ENCODE measurements around the gene GPR158.

Gene GPR158

GRCh38 chr10:25178411-25178810, 3.6 kb downstream of the GPR158 start:
- Histone ChIP-seq H2AK5ac (ENCODE audit: low read length) (no peak overlapping the region), H4K8ac (ENCODE audit: low read depth, low read length) (no peak overlapping the region), H3K4ac (ENCODE audit: low read depth, low read length) (no peak overlapping the region), H2BK5ac (ENCODE audit: low read depth, low read length, poor library complexity) (no peak overlapping the region), H3K9ac (ENCODE audit: low read length) (no peak overlapping the region), H3K18ac (ENCODE audit: low read length) (no peak overlapping the region), H3K79me1 (ENCODE audit: low read length) (no peaks in the 10 kb centered on the region), H3K4me3 (ENCODE audit: low read depth, low read length) (no peak overlapping the region), H3K79me2 (ENCODE audit: control insufficient read depth, insufficient read depth, low read length, poor library complexity) (no peaks in the 10 kb centered on the region), H3K14ac (ENCODE audit: low read length) (no peak overlapping the region), H2BK12ac (ENCODE audit: low read length) (no peak overlapping the region), H4K91ac (ENCODE audit: low read depth, low read length) (no peak overlapping the region), H3K27ac (ENCODE audit: low read depth, low read length) (no peak overlapping the region), H3K4me1 (ENCODE audit: control insufficient read depth in 1 of 2, insufficient read depth in 2 of 2, low read length in 2 of 2) (peaks cover 10 to 18% of the 10 kb centered on the region in 2 experiments), H3K4me2 (ENCODE audit: low read length) (no peak overlapping the region), H3K27me3 (ENCODE audit: insufficient read depth, low read length) (peaks cover 26% of the 10 kb centered on the region), H2AFZ (ENCODE audit: insufficient read depth, low read length, poor library complexity) (no peak overlapping the region), H3K36me3 (ENCODE audit: control insufficient read depth in 1 of 2, insufficient read depth in 2 of 2, low read length in 2 of 2) (no peaks in the 10 kb centered on the region), H3K23ac (ENCODE audit: low read length) (no peak overlapping the region), H4K12ac (ENCODE audit: low read depth, low read length) (no peak overlapping the region), H2BK120ac (ENCODE audit: insufficient read depth, low read length, poor library complexity) (no peak overlapping the region), H3K9me3 (ENCODE audit: insufficient read depth, low read depth, low read length) (peaks cover 4% of the 10 kb centered on the region)
- no peak for DNase-seq

GRCh38 chr10:25180801-25181200, 6.0 kb downstream of the GPR158 start:
- H3K4me2 ChIP-seq (ENCODE audit: low read length) = no peak overlapping the region
- no peak overlapping the region for H3K18ac ChIP-seq (ENCODE audit: low read length)
- no peak overlapping the region for H2BK12ac ChIP-seq (ENCODE audit: low read length)
- no peak overlapping the region for H3K9ac ChIP-seq (ENCODE audit: low read length)
- H2BK120ac ChIP-seq (ENCODE audit: insufficient read depth, low read length, poor library complexity) = no peak overlapping the region
- H3K4me1 ChIP-seq (ENCODE audit: control insufficient read depth in 1 of 2, insufficient read depth in 2 of 2, low read length in 2 of 2) = peaks cover 8% of the 10 kb centered on the region in 2 experiments
- no peak overlapping the region for H4K12ac ChIP-seq (ENCODE audit: low read depth, low read length)
- H2AFZ ChIP-seq (ENCODE audit: insufficient read depth, low read length, poor library complexity) = no peak overlapping the region
- WGBS (ENCODE audit: extremely low coverage, insufficient coverage, insufficient read length) = no CpG with 5 or more reads among the region's 2 CpGs
- no peaks in the 10 kb centered on the region for H3K79me2 ChIP-seq (ENCODE audit: control insufficient read depth, insufficient read depth, low read length, poor library complexity)
- no peak overlapping the region for H2BK5ac ChIP-seq (ENCODE audit: low read depth, low read length, poor library complexity)
- H3K27ac ChIP-seq (ENCODE audit: low read depth, low read length) = no peak overlapping the region
- no peak overlapping the region for H3K4me3 ChIP-seq (ENCODE audit: low read depth, low read length)
- no peaks in the 10 kb centered on the region for H3K36me3 ChIP-seq (ENCODE audit: control insufficient read depth in 1 of 2, insufficient read depth in 2 of 2, low read length in 2 of 2)
- no peak for DNase-seq
- no peak overlapping the region for H4K8ac ChIP-seq (ENCODE audit: low read depth, low read length)
- H3K27me3 ChIP-seq (ENCODE audit: insufficient read depth, low read length) = peaks cover 17% of the 10 kb centered on the region
- no peak overlapping the region for H3K4ac ChIP-seq (ENCODE audit: low read depth, low read length)
- no peaks in the 10 kb centered on the region for H3K79me1 ChIP-seq (ENCODE audit: low read length)
- H3K9me3 ChIP-seq (ENCODE audit: insufficient read depth, low read depth, low read length) = no peaks in the 10 kb centered on the region
- H3K14ac ChIP-seq (ENCODE audit: low read length) = no peak overlapping the region
- no peak overlapping the region for H3K23ac ChIP-seq (ENCODE audit: low read length)
- H2AK5ac ChIP-seq (ENCODE audit: low read length) = no peak overlapping the region
- H4K91ac ChIP-seq (ENCODE audit: low read depth, low read length) = no peak overlapping the region

GRCh38 chr10:25182636-25183035, 7.8 kb downstream of the GPR158 start:
- H3K79me1 ChIP-seq (ENCODE audit: low read length) = no peaks in the 10 kb centered on the region
- no peaks in the 10 kb centered on the region for H3K36me3 ChIP-seq (ENCODE audit: control insufficient read depth in 1 of 2, insufficient read depth in 2 of 2, low read length in 2 of 2)
- H4K12ac ChIP-seq (ENCODE audit: low read depth, low read length) = no peak overlapping the region
- H3K4ac ChIP-seq (ENCODE audit: low read depth, low read length) = no peak overlapping the region
- H3K9ac ChIP-seq (ENCODE audit: low read length) = no peak overlapping the region
- no CpG with 5 or more reads among the region's 3 CpGs for WGBS (ENCODE audit: extremely low coverage, insufficient coverage, insufficient read length)
- no peak overlapping the region for H3K4me2 ChIP-seq (ENCODE audit: low read length)
- no peak overlapping the region for H2AFZ ChIP-seq (ENCODE audit: insufficient read depth, low read length, poor library complexity)
- no peaks in the 10 kb centered on the region for H3K4me1 ChIP-seq (ENCODE audit: control insufficient read depth in 1 of 2, insufficient read depth in 2 of 2, low read length in 2 of 2)
- H2BK12ac ChIP-seq (ENCODE audit: low read length) = no peak overlapping the region
- H3K9me3 ChIP-seq (ENCODE audit: insufficient read depth, low read depth, low read length) = no peaks in the 10 kb centered on the region
- no peak overlapping the region for H3K14ac ChIP-seq (ENCODE audit: low read length)
- H3K4me3 ChIP-seq (ENCODE audit: low read depth, low read length) = no peak overlapping the region
- H2BK5ac ChIP-seq (ENCODE audit: low read depth, low read length, poor library complexity) = no peak overlapping the region
- no peak for DNase-seq
- no peak overlapping the region for H3K18ac ChIP-seq (ENCODE audit: low read length)
- no peak overlapping the region for H3K23ac ChIP-seq (ENCODE audit: low read length)
- H2AK5ac ChIP-seq (ENCODE audit: low read length) = no peak overlapping the region
- H3K79me2 ChIP-seq (ENCODE audit: control insufficient read depth, insufficient read depth, low read length, poor library complexity) = no peaks in the 10 kb centered on the region
- no peak overlapping the region for H4K91ac ChIP-seq (ENCODE audit: low read depth, low read length)
- no peak overlapping the region for H2BK120ac ChIP-seq (ENCODE audit: insufficient read depth, low read length, poor library complexity)
- H3K27me3 ChIP-seq (ENCODE audit: insufficient read depth, low read length) = no peaks in the 10 kb centered on the region
- H3K27ac ChIP-seq (ENCODE audit: low read depth, low read length) = no peak overlapping the region
- H4K8ac ChIP-seq (ENCODE audit: low read depth, low read length) = no peak overlapping the region

- H3K27me3 ChIP-seq (ENCODE audit: insufficient read depth, low read length) = no peaks in the 10 kb centered on the region
- peak; percentile 22 to 58 for DNase-seq
- H3K36me3 ChIP-seq (ENCODE audit: control insufficient read depth in 1 of 2, insufficient read depth in 2 of 2, low read length in 2 of 2) = no peaks in the 10 kb centered on the region
- H3K4me2 ChIP-seq (ENCODE audit: low read length) = no peak overlapping the region
- H4K12ac ChIP-seq (ENCODE audit: low read depth, low read length) = no peak overlapping the region
- H4K91ac ChIP-seq (ENCODE audit: low read depth, low read length) = no peak overlapping the region
- H2BK120ac ChIP-seq (ENCODE audit: insufficient read depth, low read length, poor library complexity) = no peak overlapping the region
- no peaks in the 10 kb centered on the region for H3K9me3 ChIP-seq (ENCODE audit: insufficient read depth, low read depth, low read length)
- no peak overlapping the region for H3K4ac ChIP-seq (ENCODE audit: low read depth, low read length)
- H3K18ac ChIP-seq (ENCODE audit: low read length) = no peak overlapping the region
- no CpG with 5 or more reads among the region's 5 CpGs for WGBS (ENCODE audit: extremely low coverage, insufficient coverage, insufficient read length)
- H3K14ac ChIP-seq (ENCODE audit: low read length) = no peak overlapping the region
- H4K8ac ChIP-seq (ENCODE audit: low read depth, low read length) = no peak overlapping the region
- no peaks in the 10 kb centered on the region for H3K79me2 ChIP-seq (ENCODE audit: control insufficient read depth, insufficient read depth, low read length, poor library complexity)
- no peaks in the 10 kb centered on the region for H3K4me1 ChIP-seq (ENCODE audit: control insufficient read depth in 1 of 2, insufficient read depth in 2 of 2, low read length in 2 of 2)
- H2BK5ac ChIP-seq (ENCODE audit: low read depth, low read length, poor library complexity) = no peak overlapping the region
- H2BK12ac ChIP-seq (ENCODE audit: low read length) = no peak overlapping the region
- H2AK5ac ChIP-seq (ENCODE audit: low read length) = no peak overlapping the region
- H3K27ac ChIP-seq (ENCODE audit: low read depth, low read length) = no peak overlapping the region
- H3K4me3 ChIP-seq (ENCODE audit: low read depth, low read length) = no peak overlapping the region
- H3K23ac ChIP-seq (ENCODE audit: low read length) = no peak overlapping the region
- H2AFZ ChIP-seq (ENCODE audit: insufficient read depth, low read length, poor library complexity) = no peak overlapping the region
- no peaks in the 10 kb centered on the region for H3K79me1 ChIP-seq (ENCODE audit: low read length)
- H3K9ac ChIP-seq (ENCODE audit: low read length) = no peak overlapping the region
Measured at GRCh38 chr10:25191162-25191895, 16.5 kb downstream of the GPR158 start.

Measured in trophoblast cell (in vitro differentiated cells and primary cell).